ENCODE measurements around the gene KIAA1958.

The KIAA1958 gene, protein sequence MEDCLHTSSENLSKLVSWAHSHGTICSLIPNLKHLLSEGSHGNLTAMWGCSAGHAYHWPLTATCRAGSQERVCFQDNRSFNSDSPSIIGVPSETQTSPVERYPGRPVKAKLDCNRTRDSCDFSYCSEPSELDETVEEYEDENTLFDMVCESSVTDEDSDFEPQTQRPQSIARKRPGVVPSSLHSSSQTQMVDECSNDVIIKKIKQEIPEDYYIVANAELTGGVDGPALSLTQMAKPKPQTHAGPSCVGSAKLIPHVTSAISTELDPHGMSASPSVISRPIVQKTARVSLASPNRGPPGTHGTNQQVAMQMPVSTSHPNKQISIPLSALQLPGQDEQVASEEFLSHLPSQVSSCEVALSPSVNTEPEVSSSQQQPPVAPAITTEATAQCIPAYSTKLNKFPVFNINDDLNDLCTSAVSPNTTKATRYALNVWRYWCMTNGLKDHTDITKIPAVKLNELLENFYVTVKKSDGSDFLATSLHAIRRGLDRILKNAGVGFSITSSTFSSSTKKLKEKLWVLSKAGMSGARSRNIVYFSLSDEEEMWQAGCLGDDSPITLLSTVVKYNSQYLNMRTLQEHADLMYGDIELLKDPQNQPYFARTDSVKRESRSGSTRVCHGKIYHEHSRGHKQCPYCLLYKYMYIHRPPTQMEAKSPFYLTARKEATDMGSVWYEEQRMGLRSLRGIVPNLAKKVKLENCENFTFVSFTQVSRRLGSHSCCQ

DNA sequence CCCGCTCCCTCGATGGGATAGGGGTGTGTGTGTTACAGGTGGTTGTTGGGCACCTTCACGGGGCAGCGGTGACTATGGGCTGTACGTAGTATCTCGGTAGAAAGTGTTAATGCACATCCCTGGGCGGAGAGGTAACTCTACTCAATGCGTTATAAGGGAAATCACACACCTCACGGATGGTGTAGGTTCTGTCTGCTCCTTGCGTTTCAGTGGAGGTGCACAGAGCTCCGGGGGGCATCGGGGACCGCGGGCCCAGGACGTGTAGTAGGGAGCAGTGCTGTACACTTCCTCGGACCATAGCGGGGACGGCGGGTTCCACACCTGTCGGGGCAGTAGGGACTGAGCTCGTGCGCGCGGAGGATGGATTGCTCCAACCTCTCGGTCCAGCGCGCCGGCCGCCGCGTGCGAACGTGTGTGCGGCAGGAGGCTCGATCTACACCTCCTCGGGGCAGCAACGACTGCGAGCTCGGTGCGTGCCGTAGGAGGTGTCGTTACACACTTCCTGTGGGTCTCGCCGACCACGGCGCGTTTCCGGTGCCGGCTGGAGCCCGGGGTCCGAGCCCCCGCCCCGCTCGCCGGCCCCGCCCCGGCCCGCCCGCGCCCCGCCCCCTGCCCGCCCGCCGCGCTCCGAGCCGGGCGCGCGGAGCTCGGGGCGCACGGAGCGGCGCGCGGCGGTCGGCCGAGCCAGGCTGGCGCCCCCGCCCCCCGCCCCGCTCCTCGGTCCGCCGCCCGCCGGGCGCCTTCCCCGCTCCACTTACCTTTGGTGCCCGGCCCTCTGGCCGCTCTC lies at the start of gene KIAA1958:
Gene KIAA1958 (plus strand): TSS at position 607 of the 787 bp plus-strand sequence. CDS start 87,254 bp downstream, outside the sequence.
- no peak for DNase-seq

DNA sequence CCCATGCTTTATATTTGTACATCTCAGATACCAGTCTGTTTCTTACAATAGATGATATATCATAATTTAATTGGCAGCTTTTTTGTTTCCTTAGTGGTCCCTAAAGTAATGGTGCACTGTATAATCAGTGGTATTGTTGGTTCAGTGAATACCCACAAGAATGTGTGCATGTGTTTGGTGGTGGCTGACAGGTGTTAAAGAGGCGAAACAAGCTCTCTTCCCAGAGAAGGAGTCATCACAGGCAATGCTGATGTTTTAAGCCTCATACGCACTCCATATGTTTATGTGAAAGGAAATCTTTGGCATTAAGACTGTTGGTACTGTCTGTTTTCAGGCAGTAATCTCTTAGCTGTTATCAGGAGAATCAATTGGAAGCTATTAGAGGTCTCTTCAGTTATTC lies 49.2 kb upstream of the KIAA1958 start:
- no peak for DNase-seq

DNA sequence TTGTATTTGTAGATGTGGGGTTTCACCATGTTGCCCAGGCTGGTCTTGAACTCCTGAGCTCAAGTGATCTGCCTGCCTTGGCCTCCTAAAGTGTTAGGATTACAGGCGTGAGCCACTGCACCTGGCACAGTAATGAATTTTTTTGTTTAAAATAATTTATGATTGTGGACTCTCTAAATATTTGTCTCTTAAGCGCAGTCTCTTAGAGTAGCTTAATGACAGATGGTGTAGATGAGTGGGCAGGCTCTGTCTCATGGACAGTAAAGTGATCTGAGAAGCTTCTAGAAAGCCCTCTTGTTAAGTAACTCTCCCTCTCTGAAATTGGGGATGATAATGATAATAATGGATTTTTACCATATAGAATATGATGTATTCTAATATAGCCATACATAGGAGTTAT lies 47.5 kb upstream of the KIAA1958 start:
- DNase-seq, result no peak

DNA sequence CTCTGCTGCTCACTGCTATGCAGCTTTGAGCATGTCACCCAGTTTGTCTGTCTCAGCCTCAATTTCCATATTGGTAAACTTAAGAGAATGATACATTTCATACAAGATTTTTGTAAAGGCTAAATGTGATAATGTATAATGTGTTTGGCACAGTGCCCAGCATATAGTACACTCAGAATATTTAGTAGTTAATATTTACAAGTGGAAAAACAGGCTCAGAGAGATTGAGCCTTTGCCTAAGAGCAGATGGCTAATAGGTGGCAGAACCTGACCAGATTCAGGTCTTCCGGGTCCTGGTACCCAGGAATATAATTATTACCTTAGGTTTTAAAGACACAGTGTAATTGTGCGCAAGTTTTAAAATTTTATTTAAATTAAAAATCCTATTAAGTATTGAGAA lies 46.8 kb upstream of the KIAA1958 start:
- DNase-seq, result no peak

DNA sequence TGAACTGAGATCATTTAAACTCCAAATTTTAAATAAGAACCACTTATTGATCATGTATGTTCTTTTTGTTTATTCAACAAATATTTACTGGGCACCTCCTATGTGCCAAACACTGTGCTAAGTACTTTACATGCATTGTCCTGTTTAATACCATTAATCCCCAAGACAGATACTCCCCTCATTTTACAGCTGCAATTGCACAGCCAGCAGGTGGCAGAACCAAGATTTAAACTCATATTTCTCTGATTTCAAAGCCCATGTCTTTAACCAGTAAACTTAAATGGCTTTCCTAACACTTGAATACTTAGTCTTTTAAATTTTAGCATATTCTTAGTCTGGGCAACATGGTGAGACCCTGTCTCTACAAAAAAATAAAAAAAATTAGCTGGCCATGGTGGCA lies 43.4 kb upstream of the KIAA1958 start:
- no peak for DNase-seq

DNA sequence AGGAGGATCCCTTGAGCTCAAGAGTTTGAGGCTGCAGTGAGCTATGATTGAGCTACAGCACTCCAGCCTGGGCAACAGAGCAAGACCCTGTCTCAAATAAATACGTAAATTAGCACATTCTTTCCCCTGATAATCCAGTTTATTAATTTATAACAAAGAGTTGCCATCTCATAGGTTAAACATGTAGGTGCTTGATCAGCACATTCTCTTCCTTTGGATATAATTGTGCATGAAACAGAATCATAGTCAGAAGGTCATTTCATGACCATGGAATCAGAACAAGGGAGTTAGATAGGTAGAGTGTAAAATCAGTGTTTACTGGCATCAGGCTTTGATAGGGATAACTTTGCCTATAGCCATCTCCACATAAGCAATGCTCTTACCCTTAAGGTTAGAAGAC lies 43.0 kb upstream of the KIAA1958 start:
- no peak for DNase-seq

DNA sequence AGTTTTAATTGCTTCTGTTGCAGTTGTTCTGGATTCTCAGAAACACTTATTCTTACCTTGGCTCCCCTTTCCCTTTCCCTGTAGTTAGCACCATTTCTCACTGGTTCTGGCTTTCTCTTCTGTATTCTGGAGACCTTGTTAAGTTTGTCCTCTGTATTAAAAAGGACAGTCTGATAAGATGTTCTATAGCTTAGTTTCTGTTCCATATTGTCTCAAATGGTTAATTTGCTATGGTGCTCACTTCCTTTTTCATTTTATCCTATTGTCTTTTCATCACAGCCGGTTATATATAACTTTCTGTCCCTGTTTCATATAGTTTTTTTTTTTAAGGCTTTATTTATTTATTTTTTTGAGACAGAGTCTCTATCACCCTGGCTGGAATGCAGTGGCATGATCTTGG lies 41.4 kb upstream of the KIAA1958 start:
- no peak for DNase-seq

DNA sequence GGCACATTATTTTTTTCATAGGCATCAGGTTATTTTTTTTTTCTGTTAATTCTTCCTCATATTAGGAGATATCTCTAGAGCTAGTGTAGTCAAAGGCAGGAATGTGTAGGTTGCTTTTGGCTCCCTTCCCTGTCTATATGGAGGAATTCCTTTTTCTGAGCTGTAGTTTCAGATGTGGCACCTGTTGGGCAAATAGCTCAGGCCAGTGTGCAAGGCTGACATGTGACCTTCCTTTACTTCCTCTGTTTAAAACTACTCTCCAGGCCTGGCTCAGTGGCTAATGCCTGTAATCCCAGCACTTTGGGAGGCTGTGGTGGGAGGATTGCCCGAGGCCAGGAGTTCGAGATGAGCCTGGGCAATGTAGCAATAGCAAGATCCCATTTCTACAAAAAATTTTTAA lies 40.5 kb upstream of the KIAA1958 start:
- DNase-seq, result no peak

DNA sequence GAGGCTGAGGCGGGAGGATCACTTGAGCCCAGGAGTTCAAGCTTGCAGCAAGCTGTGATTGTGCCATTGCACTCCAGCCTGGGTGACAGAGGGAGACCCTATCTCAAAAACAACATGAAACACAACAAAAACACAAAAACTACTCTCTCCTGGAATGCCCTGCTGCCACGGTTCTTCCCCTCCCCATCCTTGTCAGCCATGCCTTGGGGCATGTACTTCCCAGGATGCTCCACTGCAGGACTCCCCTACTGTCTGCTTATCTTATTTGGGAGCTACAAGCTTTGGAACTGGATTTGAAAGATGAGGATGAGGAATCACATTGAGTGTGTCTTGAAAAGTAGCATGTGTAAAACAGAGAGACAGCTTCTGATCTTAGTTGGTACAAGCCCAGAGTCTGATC lies 40.1 kb upstream of the KIAA1958 start:
- DNase-seq, result no peak

DNA sequence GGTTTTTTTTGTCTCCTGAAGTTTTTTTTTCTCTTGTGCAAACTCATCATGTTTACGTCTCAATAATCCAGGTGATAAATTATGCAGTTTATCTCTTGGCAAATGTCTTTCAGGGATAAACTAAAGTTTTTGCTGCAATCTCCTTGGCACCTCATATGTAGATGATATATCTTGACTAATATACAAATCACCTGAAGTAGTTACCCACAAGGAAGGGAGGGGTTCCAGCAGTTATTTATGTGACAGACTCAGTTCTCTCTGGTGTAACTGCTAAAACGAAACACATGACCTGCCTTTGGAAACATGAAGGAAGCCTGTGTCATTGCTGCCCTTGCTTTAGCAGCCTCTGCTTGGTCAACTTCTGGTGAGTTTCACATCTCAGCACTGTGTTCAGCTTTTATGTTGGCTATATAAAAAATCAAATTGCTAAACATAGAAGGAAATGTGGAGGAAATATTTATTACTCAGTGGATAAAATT lies 39.3 kb upstream of the KIAA1958 start:
- DNase-seq, result no peak

DNA sequence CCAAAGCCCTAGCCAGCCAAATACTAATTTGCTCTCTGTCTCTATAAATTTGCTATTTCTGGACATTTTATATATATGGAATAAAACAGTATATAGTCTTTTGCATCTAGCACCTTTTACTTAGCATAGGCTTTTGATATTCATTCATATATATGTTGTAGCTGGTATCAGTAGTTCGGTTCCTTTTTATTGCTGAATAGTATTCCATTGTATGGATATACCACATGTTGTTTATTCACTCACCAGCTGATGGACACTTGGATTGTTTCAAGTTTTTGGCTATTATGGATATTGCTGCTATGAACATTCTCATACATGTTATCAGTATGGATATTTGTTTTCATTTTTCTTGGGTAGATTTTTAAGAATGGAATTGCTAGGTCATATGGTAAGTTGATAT lies 23.8 kb upstream of the KIAA1958 start:
- DNase-seq, result no peak

DNA sequence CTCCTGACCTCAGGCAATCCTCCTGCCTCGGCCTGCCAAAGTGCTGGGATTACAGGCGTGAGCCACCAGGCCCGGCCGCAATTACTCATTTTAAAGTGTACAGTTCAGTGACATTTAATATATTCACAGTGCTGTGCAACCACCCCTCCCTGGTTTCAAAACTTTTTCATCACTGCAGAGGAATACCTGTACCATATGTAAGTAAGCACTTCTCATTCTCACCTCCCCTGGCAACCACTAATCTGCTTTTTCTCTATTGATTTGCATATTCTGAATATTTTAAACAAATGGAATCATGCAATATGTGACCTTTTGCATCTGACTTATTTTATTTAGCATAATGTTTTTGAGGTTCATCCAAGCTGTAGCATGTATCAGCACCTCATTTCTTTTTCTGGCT lies 21.3 kb upstream of the KIAA1958 start:
- no peak for DNase-seq

DNA sequence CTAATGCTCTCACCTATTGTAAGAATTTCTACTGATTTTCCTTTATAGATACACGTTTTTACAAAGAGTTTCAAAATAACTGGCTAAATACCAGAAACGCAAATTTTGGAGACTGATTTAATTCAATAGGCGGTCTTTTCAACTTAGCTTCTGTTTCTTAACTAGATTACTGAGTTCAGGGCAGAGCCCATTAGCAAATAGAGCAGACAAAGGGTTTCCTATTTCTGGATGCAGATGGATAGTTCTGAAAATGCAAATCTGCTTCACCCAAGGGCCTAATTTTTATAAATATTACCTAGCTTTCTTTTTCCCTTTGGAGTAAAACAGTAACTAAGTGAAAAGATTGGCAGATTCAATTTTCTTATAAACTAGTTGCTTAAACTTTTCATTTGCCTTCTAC lies 13.6 kb upstream of the KIAA1958 start:
- no peak for DNase-seq

DNA sequence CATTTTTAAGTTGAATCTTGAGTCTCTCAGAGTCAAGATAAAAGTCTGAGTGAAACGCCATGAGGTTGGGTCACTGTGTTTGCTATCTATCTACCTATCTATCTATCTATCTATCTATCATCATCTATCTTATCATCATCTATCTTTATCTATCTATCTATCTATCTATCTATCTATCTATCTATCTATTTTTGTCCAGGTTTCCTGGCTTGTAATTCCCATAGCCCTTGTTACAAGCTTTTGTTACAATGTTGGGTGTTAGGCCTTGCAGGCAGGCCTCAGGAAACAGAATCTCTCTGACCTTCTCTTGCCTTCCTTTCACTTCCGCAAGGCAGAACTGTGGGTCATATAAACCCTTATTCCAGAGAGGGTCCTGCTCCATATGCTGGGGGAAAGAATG lies 12.6 kb upstream of the KIAA1958 start:
- no peak for DNase-seq

DNA sequence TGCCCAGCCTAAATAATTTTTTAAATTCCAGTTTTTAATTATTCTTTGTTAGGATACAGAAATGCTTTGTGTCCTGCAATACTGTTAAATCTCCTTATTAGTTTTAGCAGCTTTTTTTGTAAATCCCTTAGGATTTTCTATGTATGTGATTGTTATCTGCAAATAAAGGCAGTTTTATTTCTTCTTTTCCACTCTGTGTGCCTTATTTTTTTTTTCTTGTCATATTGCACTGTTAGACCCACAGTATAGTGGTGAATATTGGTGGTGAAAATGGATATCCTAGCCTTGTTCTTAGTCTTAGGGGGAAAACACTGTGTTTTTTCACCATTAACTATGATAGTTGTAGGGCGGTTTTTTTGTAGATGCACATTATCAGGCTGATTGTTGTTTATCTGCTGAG lies 11.3 kb upstream of the KIAA1958 start:
- DNase-seq, result no peak

DNA sequence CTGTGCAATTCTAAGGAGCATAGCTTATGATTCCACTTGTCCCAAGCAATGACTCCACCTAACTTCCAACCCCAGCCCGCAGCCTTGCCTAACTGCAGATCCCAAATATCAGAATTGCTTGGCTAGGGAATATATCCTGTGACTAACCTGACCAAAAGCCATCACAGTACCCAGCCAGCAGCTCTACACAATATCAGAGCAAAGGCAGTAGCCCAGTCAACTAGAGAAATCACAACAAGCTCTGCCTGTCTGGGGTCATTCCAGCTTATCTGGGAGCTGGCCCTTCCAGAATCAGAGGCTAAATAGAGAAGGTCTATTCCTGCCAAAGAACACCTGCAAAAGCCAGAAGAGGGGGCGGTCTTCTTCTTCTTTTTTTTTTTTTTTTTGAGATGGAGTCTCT lies 9.3 kb upstream of the KIAA1958 start:
- DNase-seq, result no peak

DNA sequence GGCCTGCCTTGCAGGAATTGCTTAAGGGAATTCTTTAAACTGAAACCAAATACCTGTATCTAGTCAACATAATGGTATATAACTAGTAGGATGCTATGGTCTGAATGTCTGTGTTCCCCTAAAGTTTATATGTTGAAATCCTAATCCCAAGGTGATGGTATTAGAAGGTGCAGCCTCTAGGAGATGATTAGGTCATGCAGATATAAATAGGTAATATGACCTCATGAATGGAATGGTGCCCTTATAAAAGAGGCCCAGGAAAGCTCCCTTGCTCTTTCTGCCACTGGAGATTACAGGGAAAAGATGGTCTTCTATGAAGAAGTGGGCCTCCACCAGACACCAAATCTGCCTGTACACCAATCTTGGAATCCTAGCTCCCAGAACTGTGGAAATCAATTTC lies 7.4 kb upstream of the KIAA1958 start:
- DNase-seq, result no peak

DNA sequence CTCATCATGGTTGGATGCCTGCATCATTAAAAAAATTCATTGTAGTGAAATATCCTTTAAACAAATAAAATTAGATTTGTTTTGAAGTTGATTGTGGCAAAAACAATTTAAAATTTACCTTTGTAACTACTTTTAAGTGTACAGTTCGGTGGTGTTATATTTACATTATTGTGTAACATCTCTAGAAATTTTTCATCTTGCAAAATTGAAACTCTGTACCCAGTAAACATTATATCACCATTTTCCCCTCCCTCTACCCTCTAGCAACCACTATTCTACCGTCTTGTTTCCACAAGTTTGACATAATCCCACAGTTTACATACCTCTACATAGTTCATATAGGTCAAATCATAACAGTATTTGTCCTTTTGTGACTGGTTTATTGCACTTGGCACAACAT lies 2.0 kb upstream of the KIAA1958 start:
- DNase-seq, result no peak

DNA sequence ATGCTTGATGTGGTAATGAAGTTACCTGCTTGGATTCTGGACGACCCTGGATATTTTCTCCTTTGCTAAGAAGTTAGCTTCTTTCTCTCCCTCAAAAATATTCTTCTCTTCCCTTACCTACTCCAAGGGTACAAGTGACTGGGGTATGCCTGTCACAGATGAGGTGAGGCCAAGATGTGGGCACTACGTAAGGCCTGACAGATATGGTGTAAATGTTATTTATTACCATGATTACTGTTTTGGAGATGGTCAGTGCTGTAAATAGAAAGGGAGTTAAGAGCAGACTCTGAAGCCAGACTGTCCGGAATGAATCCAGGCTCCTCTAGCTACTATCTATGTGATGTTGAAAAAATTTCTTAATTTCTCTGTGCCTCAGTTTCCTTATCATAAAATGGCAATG lies 1.1 kb upstream of the KIAA1958 start:
- no peak for DNase-seq

DNA sequence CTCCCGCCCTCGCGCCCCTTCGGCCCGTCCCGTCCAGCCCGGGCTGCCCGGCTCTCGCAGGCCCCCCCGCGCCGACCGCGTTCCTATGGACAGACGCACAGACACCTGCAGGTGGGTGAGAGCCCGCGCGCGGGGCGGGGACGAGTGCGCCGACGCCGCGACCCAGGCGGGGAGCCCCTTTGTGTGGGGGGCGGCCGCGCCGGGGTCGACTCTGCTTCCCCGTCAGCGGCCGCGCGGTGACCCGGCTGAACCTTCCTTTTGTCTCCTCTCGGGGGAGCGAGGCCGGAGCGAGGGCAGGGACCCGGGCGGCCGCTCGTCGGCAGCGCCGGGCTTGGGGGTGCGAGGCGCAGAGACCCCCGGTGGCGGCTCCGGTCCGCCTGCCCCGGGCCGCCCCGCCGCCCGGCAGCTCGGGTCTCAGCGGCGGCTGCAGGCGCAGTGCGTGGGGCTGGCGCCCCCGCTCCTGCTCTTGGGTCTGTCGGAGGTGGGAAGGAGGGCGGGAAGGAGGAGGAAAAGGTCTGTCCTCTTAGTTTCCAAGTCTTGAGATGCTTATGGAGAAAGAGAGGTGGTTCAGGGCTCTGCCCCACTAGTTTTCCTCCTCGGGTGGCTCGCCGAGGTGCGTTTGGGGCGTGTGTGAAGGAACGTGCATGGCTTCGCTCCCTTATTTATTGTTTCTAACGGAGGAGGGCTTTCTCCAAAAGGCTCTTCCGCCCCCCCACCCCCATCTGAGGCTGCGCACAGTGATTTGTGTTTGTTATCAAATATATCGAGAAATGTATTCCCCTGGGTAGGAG lies 576 bp downstream of the KIAA1958 start:
- DNase-seq, result no peak

DNA sequence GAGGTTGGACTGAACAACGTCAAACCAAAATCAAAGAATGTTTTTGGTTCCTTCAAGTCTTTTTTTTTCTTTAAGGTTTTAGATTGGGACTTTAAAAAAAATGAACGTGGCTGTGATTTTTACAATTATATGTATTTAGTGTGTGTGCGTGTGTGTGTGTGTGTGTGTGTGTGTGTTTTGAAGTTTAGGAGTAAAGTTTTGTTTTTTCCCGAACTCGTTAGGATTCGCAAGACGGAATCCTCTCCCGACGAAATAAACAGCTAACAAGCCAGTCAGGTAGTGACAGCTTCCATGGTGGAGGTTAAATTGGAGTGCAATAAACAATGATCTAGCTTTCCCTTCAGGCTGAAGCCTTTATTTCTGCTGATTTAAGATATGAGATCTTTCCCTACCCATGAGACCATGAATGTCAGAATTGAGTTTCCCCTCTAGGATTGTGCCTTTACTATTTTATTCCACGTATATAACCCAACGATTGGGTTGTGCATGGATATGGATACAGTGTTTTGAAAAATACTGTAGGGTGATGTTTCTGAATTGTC lies 1.2 kb downstream of the KIAA1958 start:
- no peak for DNase-seq

DNA sequence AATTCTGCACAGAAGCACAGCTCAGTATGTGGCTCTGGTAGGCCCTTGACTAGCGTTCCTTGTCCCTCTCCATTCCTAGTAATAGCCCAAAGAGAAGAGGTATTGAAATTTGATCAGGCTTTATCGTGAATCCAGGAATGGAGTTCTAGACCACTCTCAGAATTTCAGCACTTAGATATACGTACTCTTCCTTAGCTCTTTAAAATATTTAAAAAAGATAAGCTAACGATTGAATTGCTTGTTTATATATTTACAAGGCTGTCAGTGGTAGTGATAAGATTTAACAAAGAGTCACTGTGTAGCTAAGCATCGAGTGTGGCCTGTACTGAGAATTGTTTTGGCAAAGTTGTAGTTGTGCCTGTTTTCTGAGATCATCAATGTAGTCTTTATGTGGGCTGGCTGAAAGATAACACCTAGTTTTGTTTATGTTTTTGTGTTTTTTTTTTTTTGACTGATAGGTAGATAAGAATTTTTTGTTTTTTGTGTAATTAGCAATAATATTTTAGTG lies 2.5 kb downstream of the KIAA1958 start:
- no peak for DNase-seq
